A549 (cell line): ENCODE results near the gene KSR1. TPM values are rescaled to one million over a fixed set of nuclear protein-coding genes. Genes with fewer than 3 reads are reported as not detected.

Source experiments
- ATAC-seq, 2 experiments: fragments of 200-7000 bp in 1 of 2; fragments of >200 bp in 1 of 2; cut with Nextera tagmentation in 1 of 2; cut with Tn5 transposase in 1 of 2; 3 replicates each; pipeline versions ENCODE4 v1.8.0 to v1.9.1; 2018 to 2020; ENCODE audit warnings: mild to moderate bottlenecking in 1 of 2, moderate library complexity in 1 of 2
- CTCF ChIA-PET: fragments of 300-600 bp; sonication (Branson Sonifier 250); formaldehyde crosslinking; extraction: SDS; loops from one replicate; lab custom pipeline; 2021; ENCODE audit warnings: antibody characterized with exemption, inconsistent platforms; lab: Yijun Ruan, JAX
- POLR2A ChIA-PET: fragments of 350-600 bp; formaldehyde crosslinking; extraction: SDS; loops from one replicate; lab custom pipeline; 2021; ENCODE audit warnings: antibody characterized with exemption, inconsistent platforms; lab: Yijun Ruan, JAX
- DNase-seq, 2 experiments: peaks; one replicate each; pipeline versions ENCODE4 v3.0.0 to v3.0.0-alpha.2; 2011 to 2016; ENCODE audit warnings: low read depth in 1 of 2, low spot score in 1 of 2
- FAIRE-seq: peaks from 2 replicates; lab custom pipeline; 2011; peaks lifted over from hg19 to GRCh38; lab: Jason Lieb, UNC
- H3K27ac ChIP-seq, 2 experiments: fragments of >200 bp; sonication (Bioruptor Twin); formaldehyde crosslinking; 3 replicates each; pipeline ENCODE4 v1.5.1; 2016 to 2017
- H3K4me1 ChIP-seq: fragments of >200 bp; sonication (Bioruptor Twin); formaldehyde crosslinking; 3 replicates; pipeline ENCODE4 v1.6.1; 2016
- H3K4me2 ChIP-seq: fragments of >200 bp; sonication (Bioruptor Twin); formaldehyde crosslinking; 3 replicates; pipeline ENCODE4 v1.6.1; 2016
- H3K4me3 ChIP-seq: fragments of >200 bp; sonication (Bioruptor Twin); formaldehyde crosslinking; 3 replicates; pipeline ENCODE4 v1.5.1; 2016
- H3K9me3 ChIP-seq: fragments of >200 bp; sonication (Bioruptor Twin); formaldehyde crosslinking; 3 replicates; pipeline ENCODE4 v1.6.1; 2016
- CTCF ChIP-seq: fragments of >200 bp; sonication (Bioruptor Twin); formaldehyde crosslinking; IDR thresholded peaks from 3 replicates; pipeline ENCODE4 v1.5.1; 2016
- ELK1 ChIP-seq: fragments of 150-350 bp; IDR thresholded peaks from 2 replicates; pipeline ENCODE4 v1.6.1; 2014; ENCODE audit warnings: low read depth, mild to moderate bottlenecking, low read length
- GATA3 ChIP-seq: IDR thresholded peaks from 2 replicates; pipeline ENCODE4 v1.6.1; 2012; ENCODE audit warnings: borderline replicate concordance
- HMGXB4 ChIP-seq: fragments of 250-450 bp; sonication (Bioruptor Pico); IDR thresholded peaks from 2 replicates; pipeline ENCODE4 v1.5.0; 2021; ENCODE audit warnings: mild to moderate bottlenecking, moderate library complexity, borderline replicate concordance
- HOXA7 ChIP-seq: fragments of 250-450 bp; sonication (Bioruptor Pico); IDR thresholded peaks from 2 replicates; pipeline ENCODE4 v1.5.0; 2020; ENCODE audit warnings: mild to moderate bottlenecking, moderate library complexity
- MAZ ChIP-seq: fragments of 150-350 bp; IDR thresholded peaks from 2 replicates; pipeline ENCODE4 v1.6.1; 2014; ENCODE audit warnings: antibody characterized with exemption, low read depth, low read length, borderline replicate concordance
- NFE2L2 ChIP-seq: fragments of 150-350 bp; conservative IDR thresholded peaks from 2 replicates; pipeline ENCODE4 v1.6.1; 2014; ENCODE audit warnings: low read length
- RARB ChIP-seq: fragments of 250-450 bp; sonication (Bioruptor Pico); IDR thresholded peaks from 2 replicates; pipeline ENCODE4 v1.8.0; 2021; ENCODE audit warnings: mild to moderate bottlenecking, moderate library complexity
- RCOR1 ChIP-seq: fragments of 150-350 bp; IDR thresholded peaks from 2 replicates; pipeline ENCODE4 v1.6.1; 2014; ENCODE audit warnings: antibody characterized with exemption, low read length, low read depth
- RFX5 ChIP-seq: fragments of 450-650 bp; IDR thresholded peaks from 2 replicates; pipeline ENCODE4 v1.7.1; 2014; ENCODE audit warnings: antibody characterized with exemption, mild to moderate bottlenecking, moderate library complexity
- RNF2 ChIP-seq: fragments of 200-600 bp; sonication (generic); IDR thresholded peaks from 2 replicates; pipeline ENCODE4 v1.6.1; 2016; ENCODE audit warnings: low read depth, mild to moderate bottlenecking, antibody characterized with exemption, moderate library complexity, borderline replicate concordance
- SREBF2 ChIP-seq: fragments of 450-650 bp; IDR thresholded peaks from 2 replicates; pipeline ENCODE4 v1.6.1; 2014; ENCODE audit warnings: mild to moderate bottlenecking, moderate library complexity
- TFCP2L1 ChIP-seq: fragments of 250-450 bp; sonication (Bioruptor Pico); IDR thresholded peaks from 2 replicates; pipeline ENCODE4 v1.5.0; 2021; ENCODE audit warnings: mild to moderate bottlenecking
- USF2 ChIP-seq: fragments of 450-650 bp; IDR thresholded peaks from 2 replicates; pipeline ENCODE4 v1.6.1; 2014; ENCODE audit warnings: antibody characterized with exemption
- ZSCAN20 ChIP-seq: fragments of 250-450 bp; sonication (Bioruptor Pico); IDR thresholded peaks from 2 replicates; pipeline ENCODE4 v1.8.0; 2022; ENCODE audit warnings: mild to moderate bottlenecking, moderate library complexity
- WGBS: methylation state at CpG from one replicate; pipeline ENCODE4 v1.1.6; 2017; ENCODE audit errors: missing lambda C conversion rate; 5-methylcytosine and 5-hydroxymethylcytosine counted together
- polyA plus RNA-seq, 4 experiments: library from polyadenylated mRNA; depleted of rRNA in 3 of 4; stranded (reverse); fragments of >200 nt; fragmentation: RNase III in 1 of 4; extraction: RNeasy Plus Mini Kit Qiagen cat#74134 plus additional on column Dnase treatment in 1 of 4; gene quantifications; 2 replicates in 3 of 4; 3 replicates in 1 of 4; pipeline ENCODE4 v1.2.3, GENCODE V29; 2011 to 2017

The KSR1 gene
- polyA plus RNA-seq, 2 of the 4 experiments (the other 2 are of a cell fraction) = 13.3 to 14.6 TPM

GRCh38 chr17:27588354-27588753, 132.1 kb downstream of the KSR1 start:
- Histone ChIP-seq H3K4me1 (peaks cover 22% of the 10 kb centered on the region), H3K27ac (no peak overlapping the region; a peak in 1 of 6 replicates), H3K4me3 (no peak overlapping the region), H3K9me3 (no peaks in the 10 kb centered on the region), H3K4me2 (no peak overlapping the region)
- ATAC-seq = no peak
- FAIRE-seq = no peak
- TF ChIP-seq GATA3 = no peak
- CTCF ChIA-PET = interaction anchor here (1.2 to 25.8 kb wide), 14 partner anchors 4 to 351 kb away, joined by 3 to 575 read pairs (median 7); partner anchors contain the start of gene KSR1
- 90% methylated on average over 15 of the region's 15 CpGs for WGBS
- POLR2A ChIA-PET = no interaction called here
- DNase-seq = no peak

- no peak for FAIRE-seq
- DNase-seq = no peak
- ATAC-seq = no peak
- Histone ChIP-seq H3K27ac (no peak overlapping the region), H3K4me2 (no peak overlapping the region), H3K4me1 (peaks cover 12% of the 10 kb centered on the region), H3K9me3 (no peaks in the 10 kb centered on the region), H3K4me3 (no peak overlapping the region)
- 88% methylated on average over 3 of the region's 3 CpGs for WGBS
- ChIA-PET POLR2A (no interaction called here), CTCF (interaction anchor here (1.3 to 25.8 kb wide), 6 partner anchors 7 to 231 kb away, joined by 3 to 575 read pairs (median 440); partner anchors contain the start of gene KSR1)
- no peak for TF ChIP-seq CTCF
- TF ChIP-seq ZSCAN20 (CRISPR knock-in tag) = no peak
- no peak for TF ChIP-seq RFX5
- no peak for TF ChIP-seq RNF2
- no peak for TF ChIP-seq USF2
Observed at GRCh38 chr17:27590864-27591263, 134.6 kb downstream of the KSR1 start.

- 76% methylated on average over 3 of the region's 3 CpGs for WGBS
- ChIA-PET POLR2A (no interaction called here), CTCF (interaction anchor here (1.1 to 25.8 kb wide), 11 partner anchors 7 to 356 kb away, joined by 3 to 575 read pairs (median 8); no protein-coding TSS in a partner anchor)
- no peak overlapping the region for H3K27ac ChIP-seq
- H3K4me3 ChIP-seq = no peak overlapping the region
- peaks cover 8% of the 10 kb centered on the region for H3K4me1 ChIP-seq
- no peaks in the 10 kb centered on the region for H3K9me3 ChIP-seq
- no peak overlapping the region for H3K4me2 ChIP-seq
- DNase-seq = no peak
- TF ChIP-seq NFE2L2 (no peak), ZSCAN20 (CRISPR knock-in tag) (no peak), RARB (CRISPR knock-in tag) (no peak), HMGXB4 (no peak), HOXA7 (CRISPR knock-in tag) (no peak), MAZ (no peak), TFCP2L1 (no peak), RCOR1 (no peak), ELK1 (no peak), SREBF2 (no peak)
- no peak for FAIRE-seq
- no peak for ATAC-seq
Observed at GRCh38 chr17:27591986-27592385, 135.7 kb downstream of the KSR1 start.
